ENCODE measurements around the gene ZNF135. TPM values are rescaled to one million over a fixed set of nuclear protein-coding genes. Genes with fewer than 3 reads are reported as not detected.
A peak's percentile ranks its signal among the peaks of the same experiment; 100 is the strongest.

ZNF135 gene
- total and polyA plus RNA-seq, 3 experiments from 2014 or later, result 1.0 to 1.4 (median 1.4) TPM

DNA sequence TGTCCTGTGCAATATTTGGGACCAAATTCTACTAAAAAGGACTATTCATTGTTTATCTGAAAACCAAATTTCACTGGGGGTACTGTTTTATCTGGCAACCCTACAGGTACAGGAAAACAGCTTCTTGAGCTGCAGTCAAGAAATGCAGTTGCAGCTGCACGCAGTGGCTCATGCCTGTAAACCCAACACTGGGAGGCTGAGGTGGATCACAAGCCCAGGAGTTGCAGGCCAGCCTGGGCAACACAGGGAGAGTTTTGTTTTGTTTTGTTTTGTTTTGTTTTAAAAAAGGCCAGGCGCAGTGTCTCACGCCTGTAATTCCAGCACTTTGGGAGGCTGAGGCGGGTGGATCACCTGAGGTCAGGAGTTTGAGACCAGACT lies 36.8 kb upstream of the ZNF135 start:
- ChIA-PET POLR2A (interaction anchor here (0.8 kb wide), 1 partner anchor 133 kb away, joined by 3 read pairs; no protein-coding TSS in a partner anchor), CTCF (interaction anchor here (0.7 kb wide), 1 partner anchor 36 kb away, joined by 3 read pairs; the partner anchor contains the start of gene ZNF135)
- no peaks in the 10 kb centered on the region for H3K36me3 ChIP-seq (ENCODE audit: insufficient read depth, low read length)
- H3K27me3 Mint-ChIP-seq, result peaks cover 5 to 11% of the 10 kb centered on the region in 2 donors
- peaks cover 4% of the 10 kb centered on the region for H3K9me3 ChIP-seq (ENCODE audit: low read length)
- H3K4me1 Mint-ChIP-seq, result peaks cover 0 to 4% (median 0%) of the 10 kb centered on the region in 3 donors
- H3K4me3 Mint-ChIP-seq, result no peak overlapping the region
- peaks cover 0 to 16% (median 2%) of the 10 kb centered on the region in 3 donors for H3K36me3 Mint-ChIP-seq
- no peak overlapping the region for H3K4me3 ChIP-seq (ENCODE audit: low read length)
- DNase-seq, result no peak
- H3K4me1 ChIP-seq (ENCODE audit: insufficient read depth, low read length), result no peaks in the 10 kb centered on the region
- H3K27me3 ChIP-seq (ENCODE audit: insufficient read depth, low read length, poor library complexity, severe bottlenecking), result no peaks in the 10 kb centered on the region
- H3K27ac Mint-ChIP-seq, result no peak overlapping the region
- H3K27ac ChIP-seq (ENCODE audit: low read depth, low read length), result no peak overlapping the region
- H3K9me3 Mint-ChIP-seq, result peaks cover 0 to 61% (median 15%) of the 10 kb centered on the region in 5 donors

DNA sequence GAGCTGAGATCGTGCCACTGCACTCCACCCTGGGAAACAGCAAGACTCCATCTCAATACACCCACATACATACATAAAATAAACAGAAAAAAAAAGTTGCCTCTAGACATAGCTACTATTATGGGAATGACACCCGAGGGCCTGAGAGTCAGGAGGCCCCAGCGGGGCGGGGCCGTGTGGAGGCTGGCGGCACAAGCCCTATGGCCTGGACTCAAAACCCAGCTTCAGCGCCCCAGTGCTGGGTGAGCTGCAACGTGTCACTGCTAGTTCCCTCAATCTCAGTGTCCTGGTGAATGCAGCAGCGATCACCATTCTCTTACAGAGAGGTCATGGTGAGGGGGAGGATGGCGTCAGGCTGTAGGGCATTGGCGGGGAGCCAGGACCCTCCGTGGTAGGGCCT lies 34.4 kb upstream of the ZNF135 start:
- CTCF ChIA-PET, result no interaction called here
- no peaks in the 10 kb centered on the region for H3K27me3 ChIP-seq (ENCODE audit: insufficient read depth, low read length, poor library complexity, severe bottlenecking)
- H3K4me3 ChIP-seq (ENCODE audit: low read length), result no peak overlapping the region
- Mint-ChIP-seq H3K4me1 (peaks cover 0 to 4% (median 0%) of the 10 kb centered on the region in 3 donors), H3K36me3 (peaks cover 0 to 20% (median 2%) of the 10 kb centered on the region in 3 donors), H3K27me3 (peaks cover 4 to 11% of the 10 kb centered on the region in 2 donors), H3K4me3 (no peak overlapping the region), H3K27ac (no peak overlapping the region), H3K9me3 (peaks cover 0 to 70% (median 19%) of the 10 kb centered on the region in 5 donors)
- no peaks in the 10 kb centered on the region for H3K4me1 ChIP-seq (ENCODE audit: insufficient read depth, low read length)
- POLR2A ChIA-PET, result no interaction called here
- peaks cover 4% of the 10 kb centered on the region for H3K9me3 ChIP-seq (ENCODE audit: low read length)
- no peak for DNase-seq
- H3K36me3 ChIP-seq (ENCODE audit: insufficient read depth, low read length), result no peaks in the 10 kb centered on the region
- no peak overlapping the region for H3K27ac ChIP-seq (ENCODE audit: low read depth, low read length)

DNA sequence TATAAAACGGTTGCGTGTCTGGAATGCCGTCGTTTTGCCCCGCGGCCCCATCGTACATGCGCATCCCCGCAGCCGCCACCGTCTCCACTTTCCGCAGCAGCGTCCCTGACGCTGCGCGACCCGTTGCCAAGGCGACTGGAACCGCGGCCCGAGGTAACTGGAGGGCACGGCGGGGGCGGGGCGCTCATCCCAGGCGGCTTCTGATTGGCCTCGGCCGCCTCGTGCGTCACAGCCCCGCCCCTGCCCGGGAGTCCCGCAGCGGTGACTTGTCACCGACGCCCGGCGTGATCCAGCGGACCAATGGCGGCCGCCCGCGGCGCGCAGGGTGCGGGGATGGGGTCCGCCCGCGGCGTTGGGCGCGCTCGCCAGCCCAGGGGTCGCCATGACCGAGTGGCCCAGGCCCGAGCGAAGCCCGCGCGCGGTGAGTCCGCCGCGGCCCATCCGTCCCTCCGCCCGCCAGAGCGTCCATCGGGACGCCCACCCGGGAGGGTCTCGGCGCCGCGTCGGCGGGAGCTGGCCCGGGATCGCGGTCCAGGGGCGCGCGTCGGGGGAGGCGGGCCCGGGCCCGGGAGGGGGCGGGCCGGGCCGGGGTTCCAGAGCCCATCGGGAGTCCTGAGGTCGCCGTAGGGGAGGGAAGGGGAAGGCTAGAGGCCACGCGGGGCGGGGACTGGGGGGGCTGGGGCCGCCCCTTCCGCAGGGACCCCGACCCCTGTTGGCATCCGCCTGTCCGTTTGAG lies 25.2 kb upstream of the ZNF135 start, which contains the start of gene ZSCAN1:
Gene ZSCAN1, plus strand, starts transcription at position 285 of the 736 bp plus-strand sequence. CDS start 3,812 bp downstream, outside the sequence.
- Mint-ChIP-seq H3K27ac (no peak within 1 kb of the TSS), H3K9me3 (peaks cover 17 to 65% (median 47%) of the 10 kb centered on the region in 5 donors), H3K4me3 (peak within 1 kb of the TSS in 2 of 7 donors; percentile 1 to 36), H3K27me3 (peaks cover 25 to 41% of the 10 kb centered on the region in 2 donors), H3K4me1 (peaks cover 0 to 4% (median 0%) of the 10 kb centered on the region in 3 donors), H3K36me3 (peaks cover 1 to 24% (median 5%) of the 10 kb centered on the region in 3 donors)
- Histone ChIP-seq H3K27ac (ENCODE audit: low read depth, low read length) (no peak within 1 kb of the TSS), H3K4me3 (ENCODE audit: low read length) (no peak within 1 kb of the TSS), H3K27me3 (ENCODE audit: insufficient read depth, low read length, poor library complexity, severe bottlenecking) (no peaks in the 10 kb centered on the region), H3K4me1 (ENCODE audit: insufficient read depth, low read length) (no peaks in the 10 kb centered on the region), H3K9me3 (ENCODE audit: low read length) (no peaks in the 10 kb centered on the region), H3K36me3 (ENCODE audit: insufficient read depth, low read length) (no peaks in the 10 kb centered on the region)
- ChIA-PET CTCF (no interaction called here), POLR2A (no interaction called here)
- peak in 2 of 5 donors; percentile 21 to 65 for DNase-seq

DNA sequence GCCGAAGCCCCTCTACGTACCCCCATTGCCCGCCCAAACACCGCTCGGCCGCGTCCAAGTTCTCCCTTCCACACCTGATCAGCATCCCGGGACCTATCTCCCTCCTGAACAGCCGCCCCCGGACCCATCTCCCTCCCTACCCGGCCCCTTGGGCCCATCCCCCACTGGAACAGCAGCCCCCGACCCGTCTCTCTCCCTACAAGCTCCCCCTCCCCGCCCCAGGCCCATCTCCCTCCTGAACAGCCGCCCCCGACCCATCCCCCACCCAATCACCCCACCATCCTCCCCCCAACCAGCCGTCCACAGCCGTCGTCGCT lies 24.6 kb upstream of the ZNF135 start:
- DNase-seq, result no peak
- Mint-ChIP-seq H3K27ac (no peak overlapping the region), H3K9me3 (peaks cover 17 to 65% (median 47%) of the 10 kb centered on the region in 5 donors), H3K27me3 (peaks cover 29 to 39% of the 10 kb centered on the region in 2 donors), H3K4me1 (peaks cover 0 to 4% (median 0%) of the 10 kb centered on the region in 3 donors), H3K36me3 (peaks cover 1 to 22% (median 5%) of the 10 kb centered on the region in 3 donors), H3K4me3 (no peak overlapping the region)
- Histone ChIP-seq H3K27ac (ENCODE audit: low read depth, low read length) (no peak overlapping the region), H3K36me3 (ENCODE audit: insufficient read depth, low read length) (no peaks in the 10 kb centered on the region), H3K4me1 (ENCODE audit: insufficient read depth, low read length) (no peaks in the 10 kb centered on the region), H3K27me3 (ENCODE audit: insufficient read depth, low read length, poor library complexity, severe bottlenecking) (no peaks in the 10 kb centered on the region), H3K4me3 (ENCODE audit: low read length) (no peak overlapping the region), H3K9me3 (ENCODE audit: low read length) (no peaks in the 10 kb centered on the region)
- ChIA-PET POLR2A (no interaction called here), CTCF (no interaction called here)

DNA sequence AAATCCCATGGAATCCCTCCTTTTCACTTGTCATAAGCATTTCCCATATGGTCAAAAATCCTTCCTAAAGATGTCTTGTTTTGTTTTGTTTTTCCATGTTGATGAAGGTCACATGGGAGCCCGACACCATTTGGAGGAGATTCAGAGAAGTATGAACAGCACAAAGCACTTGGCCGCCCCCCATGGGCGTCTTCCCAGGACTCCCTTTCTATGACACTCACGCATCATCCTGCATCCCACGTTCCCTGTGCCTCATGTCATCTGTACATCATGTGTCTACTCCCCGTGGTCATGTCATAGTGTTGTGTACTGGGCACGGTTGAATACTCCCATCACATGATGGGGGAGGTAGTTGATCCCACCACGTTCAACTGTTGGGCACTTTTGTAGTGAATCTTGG lies 23.2 kb upstream of the ZNF135 start:
- Histone ChIP-seq H3K9me3 (ENCODE audit: low read length) (no peaks in the 10 kb centered on the region), H3K27me3 (ENCODE audit: insufficient read depth, low read length, poor library complexity, severe bottlenecking) (no peaks in the 10 kb centered on the region)

DNA sequence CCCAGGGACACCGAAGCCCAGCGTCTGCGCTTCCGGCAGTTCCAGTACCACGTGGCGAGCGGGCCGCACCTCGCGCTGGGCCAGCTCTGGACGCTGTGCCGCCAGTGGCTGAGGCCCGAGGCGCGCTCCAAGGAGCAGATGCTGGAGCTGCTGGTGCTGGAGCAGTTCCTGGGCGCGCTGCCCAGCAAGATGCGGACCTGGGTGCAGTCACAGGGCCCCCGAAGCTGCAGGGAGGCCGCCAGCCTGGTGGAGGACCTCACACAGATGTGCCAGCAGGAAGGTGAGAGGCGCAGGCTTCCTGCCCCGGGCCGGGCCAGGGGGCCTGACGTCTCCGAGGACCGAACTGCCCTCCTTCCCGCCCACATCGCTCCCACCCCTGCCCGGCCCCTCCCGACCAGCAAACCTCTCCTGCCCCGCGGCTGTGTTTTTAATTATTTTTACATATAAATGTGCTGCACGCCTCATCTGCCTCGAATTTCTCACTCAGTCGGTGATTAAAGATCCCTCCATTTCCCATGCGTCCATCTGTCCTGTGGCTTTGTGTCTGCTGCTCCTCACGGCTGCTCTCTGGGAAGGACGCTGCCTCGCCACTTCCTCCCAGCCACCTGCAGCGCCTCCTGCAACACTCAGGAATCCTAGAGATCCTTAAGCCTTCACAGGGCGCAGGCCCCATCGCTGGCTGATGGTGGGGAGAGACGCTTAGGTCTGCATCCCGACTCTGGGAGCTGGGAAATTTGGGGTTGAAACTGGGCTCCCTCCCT lies 21.0 kb upstream of the ZNF135 start:
- Histone ChIP-seq H3K27ac (ENCODE audit: low read depth, low read length) (no peak overlapping the region), H3K4me1 (ENCODE audit: insufficient read depth, low read length) (no peaks in the 10 kb centered on the region), H3K9me3 (ENCODE audit: low read length) (no peaks in the 10 kb centered on the region), H3K36me3 (ENCODE audit: insufficient read depth, low read length) (no peaks in the 10 kb centered on the region), H3K4me3 (ENCODE audit: low read length) (no peak overlapping the region), H3K27me3 (ENCODE audit: insufficient read depth, low read length, poor library complexity, severe bottlenecking) (no peaks in the 10 kb centered on the region)
- ChIA-PET CTCF (no interaction called here), POLR2A (no interaction called here)
- no peak for DNase-seq
- Mint-ChIP-seq H3K4me1 (peaks cover 0 to 4% (median 0%) of the 10 kb centered on the region in 3 donors), H3K27me3 (peaks cover 23 to 43% of the 10 kb centered on the region in 2 donors), H3K9me3 (peaks cover 17 to 61% (median 45%) of the 10 kb centered on the region in 5 donors), H3K36me3 (peaks cover 1 to 20% (median 3%) of the 10 kb centered on the region in 3 donors), H3K4me3 (no peak overlapping the region), H3K27ac (no peak overlapping the region)

More for the DNA sequence above, 23.2 kb upstream of the ZNF135 start:
- no peaks in the 10 kb centered on the region for H3K36me3 ChIP-seq (ENCODE audit: insufficient read depth, low read length)
- CTCF ChIA-PET, result no interaction called here
- Mint-ChIP-seq H3K4me1 (peaks cover 0 to 4% (median 0%) of the 10 kb centered on the region in 3 donors), H3K27ac (peak overlapping the region in 1 of 8 donors; percentile 36), H3K36me3 (peaks cover 1 to 20% (median 5%) of the 10 kb centered on the region in 3 donors), H3K27me3 (peaks cover 29 to 41% of the 10 kb centered on the region in 2 donors), H3K9me3 (peaks cover 17 to 58% (median 51%) of the 10 kb centered on the region in 5 donors), H3K4me3 (no peak overlapping the region)
- DNase-seq, result no peak
- H3K27ac ChIP-seq (ENCODE audit: low read depth, low read length), result no peak overlapping the region
- H3K4me3 ChIP-seq (ENCODE audit: low read length), result no peak overlapping the region
- POLR2A ChIA-PET, result no interaction called here
- H3K4me1 ChIP-seq (ENCODE audit: insufficient read depth, low read length), result no peaks in the 10 kb centered on the region

DNA sequence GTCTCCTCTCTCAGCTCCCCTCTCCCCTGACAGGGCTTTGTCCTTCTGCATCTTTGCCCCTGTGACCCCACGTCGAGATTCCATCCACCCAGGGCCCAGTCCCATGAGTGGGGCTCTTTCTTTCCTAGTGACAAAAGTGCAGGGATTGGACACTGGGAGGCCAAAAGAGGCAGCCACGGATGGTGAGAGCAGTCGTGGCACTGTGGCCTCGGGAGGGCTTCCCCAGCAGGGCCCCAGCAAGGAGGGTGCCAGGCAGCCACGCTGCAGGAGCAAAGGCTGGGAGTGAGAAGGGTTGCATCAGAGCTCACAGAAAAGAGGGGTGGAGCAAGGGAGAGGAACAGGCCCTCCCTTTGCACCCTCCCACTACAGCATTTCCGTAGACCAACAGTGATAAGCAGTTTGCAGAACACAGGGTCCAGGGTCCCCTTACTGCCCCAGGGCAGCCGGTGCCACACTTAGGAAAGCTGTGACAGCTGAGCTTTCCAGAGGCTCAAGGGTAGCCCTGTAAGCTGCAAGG lies 20.3 kb upstream of the ZNF135 start:
- H3K36me3 Mint-ChIP-seq, result peaks cover 1 to 20% (median 3%) of the 10 kb centered on the region in 3 donors
- DNase-seq, result no peak
- no peak overlapping the region for H3K4me3 Mint-ChIP-seq
- H3K27me3 Mint-ChIP-seq, result peaks cover 20 to 43% of the 10 kb centered on the region in 2 donors
- ChIA-PET CTCF (no interaction called here), POLR2A (no interaction called here)
- H3K4me1 ChIP-seq (ENCODE audit: insufficient read depth, low read length), result no peaks in the 10 kb centered on the region
- no peak overlapping the region for H3K4me3 ChIP-seq (ENCODE audit: low read length)
- H3K9me3 ChIP-seq (ENCODE audit: low read length), result no peaks in the 10 kb centered on the region
- H3K4me1 Mint-ChIP-seq, result peaks cover 0 to 4% (median 0%) of the 10 kb centered on the region in 3 donors
- peaks cover 17 to 62% (median 46%) of the 10 kb centered on the region in 5 donors for H3K9me3 Mint-ChIP-seq
- no peaks in the 10 kb centered on the region for H3K36me3 ChIP-seq (ENCODE audit: insufficient read depth, low read length)
- H3K27ac Mint-ChIP-seq, result no peak overlapping the region
- H3K27me3 ChIP-seq (ENCODE audit: insufficient read depth, low read length, poor library complexity, severe bottlenecking), result no peaks in the 10 kb centered on the region
- no peak overlapping the region for H3K27ac ChIP-seq (ENCODE audit: low read depth, low read length)
